ENCODE data around the gene CKS1B.
A peak's percentile ranks its signal among the peaks of the same experiment; 100 is the strongest.

CKS1B gene

GRCh38 chr1:155003227-155003765, 28.8 kb downstream of the CKS1B start:
- no peak for DNase-seq

- DNase-seq: no peak
Measured at GRCh38 chr1:155003766-155004351, 29.4 kb downstream of the CKS1B start.

- no peak for DNase-seq
Measured at GRCh38 chr1:155004352-155005075, 30.0 kb downstream of the CKS1B start.

GRCh38 chr1:155005076-155006011, 30.9 kb downstream of the CKS1B start:
- peak in 1 of 2 donors; percentile 27 for DNase-seq

GRCh38 chr1:155006601-155007101, 32.2 kb downstream of the CKS1B start:
- peak; percentile 21 to 45 for DNase-seq

GRCh38 chr1:155007251-155007828, 32.9 kb downstream of the CKS1B start:
- DNase-seq: no peak

- no peak for DNase-seq
Measured at GRCh38 chr1:155008015-155008941, 33.8 kb downstream of the CKS1B start.

- no peak for DNase-seq
Measured at GRCh38 chr1:155009221-155009711, 34.8 kb downstream of the CKS1B start.

GRCh38 chr1:155009742-155010141, 35.3 kb downstream of the CKS1B start:
- no peak for DNase-seq

GRCh38 chr1:155010211-155010918, 35.9 kb downstream of the CKS1B start:
- DNase-seq: no peak

GRCh38 chr1:155011004-155011416, 36.5 kb downstream of the CKS1B start:
- no peak for DNase-seq

GRCh38 chr1:155011437-155012025, 37.0 kb downstream of the CKS1B start:
- no peak for DNase-seq

GRCh38 chr1:155012026-155012546, 37.6 kb downstream of the CKS1B start:
- no peak for DNase-seq

- DNase-seq: no peak
Measured at GRCh38 chr1:155012776-155013602, 38.5 kb downstream of the CKS1B start.

- DNase-seq: no peak
Measured at GRCh38 chr1:155013632-155014031, 39.2 kb downstream of the CKS1B start.

GRCh38 chr1:155014709-155015508, 40.4 kb downstream of the CKS1B start:
- DNase-seq: no peak

GRCh38 chr1:155015527-155016230, 41.2 kb downstream of the CKS1B start:
- no peak for DNase-seq

All from bone marrow (tissue), 2 donors.